GM03348 (cell line): ENCODE results near the gene NCKAP5.
"Not testable (repeated sequence)": the region's sequence is repeated elsewhere in the genome, so short reads cannot be mapped to it uniquely, and the experiment has no call there.

Source experiments
- DNase-seq: peaks from one replicate; pipeline ENCODE4 v3.0.0; 2012; ENCODE audit warnings: low spot score

NCKAP5 gene

DNA sequence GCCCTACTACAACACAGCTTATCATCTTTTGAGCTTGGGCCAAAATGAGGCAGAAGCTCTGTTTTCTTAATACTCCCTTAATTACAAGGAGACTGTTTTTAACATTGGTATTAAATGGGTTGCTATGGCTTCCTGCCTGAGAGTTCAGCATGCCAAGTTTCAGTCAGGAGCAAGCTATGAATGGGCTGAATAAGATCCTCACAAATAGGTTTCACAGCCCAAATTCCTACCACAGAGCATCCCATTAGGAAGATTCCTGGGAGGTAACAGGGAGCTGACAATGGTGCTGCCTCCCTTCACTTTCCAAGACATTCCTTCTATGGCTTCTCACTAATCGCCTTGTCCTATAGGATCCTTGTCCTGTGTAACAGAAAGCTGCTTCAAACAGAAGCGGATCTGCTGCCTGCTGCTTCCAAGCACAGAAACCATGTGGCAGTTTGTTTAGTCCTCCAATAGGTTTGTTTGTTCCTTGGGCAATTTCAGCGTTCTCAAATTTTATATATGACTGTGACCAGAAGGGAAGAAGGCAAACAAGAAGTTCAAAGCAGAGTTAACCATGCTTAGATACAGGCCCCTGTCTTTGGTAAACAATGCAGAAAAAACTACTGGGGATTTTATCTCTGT is 70.9 kb downstream of the NCKAP5 start:
- peak; percentile 24 for DNase-seq

DNA sequence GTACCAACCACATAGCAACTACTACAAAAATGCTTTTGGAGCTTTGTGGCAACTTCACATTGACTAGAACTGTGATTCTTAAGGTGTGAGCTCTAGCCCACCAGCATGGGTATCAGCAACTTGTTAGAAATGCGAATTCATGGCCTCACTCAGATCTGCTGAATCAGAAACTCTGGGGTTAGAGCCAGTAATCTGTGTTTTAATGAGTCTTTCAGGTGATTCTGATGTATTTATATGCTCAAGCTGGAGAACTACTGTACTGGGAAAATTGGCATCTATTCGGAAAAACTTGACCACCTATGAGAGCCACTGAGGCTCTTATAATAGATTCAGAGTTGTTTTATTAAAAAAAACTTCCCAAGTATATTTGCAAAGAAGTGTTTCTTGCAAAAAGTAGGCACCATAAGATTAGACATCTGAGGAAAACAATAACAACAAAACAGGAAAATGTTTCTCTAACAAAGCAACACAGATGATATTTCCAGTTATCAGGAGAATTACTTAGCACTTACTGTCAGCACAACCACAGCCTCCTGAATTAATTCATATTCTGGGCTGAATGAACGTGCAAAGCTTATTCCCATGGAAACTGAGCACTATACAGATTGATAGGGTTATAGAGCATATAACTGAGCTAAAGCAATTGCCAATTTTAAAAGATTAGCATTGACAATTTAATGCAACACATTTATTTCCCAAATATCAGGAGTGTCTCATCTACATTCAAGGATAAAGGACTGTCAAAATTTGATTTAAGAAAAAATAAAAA is 71.6 kb downstream of the NCKAP5 start:
- no peak for DNase-seq

DNA sequence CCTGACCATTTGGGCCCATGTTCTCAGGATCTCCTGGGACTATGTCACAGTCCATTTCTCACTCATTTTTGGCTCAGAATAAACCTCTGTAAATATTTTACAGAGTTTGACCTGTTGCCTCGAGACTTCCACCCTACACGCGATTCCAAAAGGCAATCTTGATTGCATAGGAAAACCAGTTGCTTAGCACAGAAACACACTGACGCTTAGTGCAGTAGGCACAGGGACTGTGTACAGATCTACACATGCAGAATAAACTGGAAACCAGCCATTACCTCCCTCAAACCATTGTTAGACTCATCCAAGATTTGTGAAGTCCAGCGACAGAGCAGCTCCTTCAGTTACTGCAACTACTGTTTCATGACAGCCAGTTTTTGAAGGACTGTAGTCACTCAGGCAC is 73.0 kb downstream of the NCKAP5 start:
- no peak for DNase-seq

DNA sequence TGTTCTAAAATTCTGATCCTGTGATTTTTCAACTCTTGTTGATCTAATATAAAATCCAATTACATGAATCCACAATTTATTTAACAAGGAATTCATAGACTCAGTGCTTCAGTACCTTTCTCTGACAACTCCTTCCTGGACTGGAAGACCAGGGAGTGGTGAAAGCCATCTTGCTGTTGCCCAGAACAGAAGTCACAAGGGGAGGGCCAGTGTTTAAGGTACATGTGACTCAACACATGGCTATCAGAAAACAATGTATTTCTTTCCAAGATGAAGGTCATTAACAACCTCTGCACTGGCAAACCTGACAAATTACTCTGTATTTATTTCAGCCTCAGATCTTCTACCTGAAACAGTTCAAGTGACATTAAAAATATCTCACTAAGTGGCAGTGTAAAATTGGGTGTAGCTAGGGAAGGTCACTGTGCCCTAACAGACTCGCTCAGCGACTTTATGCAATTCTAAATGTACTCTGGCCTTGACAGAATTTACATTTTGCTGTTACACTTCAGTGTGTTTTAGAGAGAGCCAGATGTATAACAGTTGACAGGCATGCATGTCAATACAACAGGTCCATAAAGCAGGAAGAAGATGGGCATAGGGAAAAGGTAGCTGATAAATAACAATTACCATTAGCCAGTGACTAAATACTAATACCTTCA is 75.4 kb downstream of the NCKAP5 start:
- no peak for DNase-seq

DNA sequence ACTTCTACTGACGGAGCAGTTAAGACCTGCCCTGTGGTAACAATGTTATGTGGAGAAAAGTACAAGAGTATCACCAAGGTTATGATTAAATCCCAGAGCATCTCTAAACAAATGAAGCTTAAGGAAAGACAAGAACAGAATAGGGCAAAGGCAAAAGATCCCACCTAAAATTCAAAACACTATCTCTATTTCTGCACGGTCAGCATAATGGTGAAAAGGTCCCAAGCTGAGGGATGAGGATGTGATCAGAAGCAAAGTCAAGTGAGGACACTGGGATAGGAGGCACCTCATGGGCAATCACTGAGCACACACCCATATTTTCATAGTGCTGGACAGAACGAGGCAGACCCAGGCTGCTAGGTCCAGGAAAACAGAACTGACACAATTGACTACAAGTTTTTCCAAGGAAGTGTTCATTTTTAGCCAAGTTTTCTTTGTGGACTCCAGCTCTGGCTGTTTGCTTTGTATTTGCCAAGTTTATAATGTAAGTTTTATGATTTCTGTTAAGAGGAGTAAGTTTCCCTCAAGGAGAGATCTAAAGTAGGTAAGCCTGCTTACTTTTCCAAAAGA is 77.8 kb downstream of the NCKAP5 start:
- no peak for DNase-seq

DNA sequence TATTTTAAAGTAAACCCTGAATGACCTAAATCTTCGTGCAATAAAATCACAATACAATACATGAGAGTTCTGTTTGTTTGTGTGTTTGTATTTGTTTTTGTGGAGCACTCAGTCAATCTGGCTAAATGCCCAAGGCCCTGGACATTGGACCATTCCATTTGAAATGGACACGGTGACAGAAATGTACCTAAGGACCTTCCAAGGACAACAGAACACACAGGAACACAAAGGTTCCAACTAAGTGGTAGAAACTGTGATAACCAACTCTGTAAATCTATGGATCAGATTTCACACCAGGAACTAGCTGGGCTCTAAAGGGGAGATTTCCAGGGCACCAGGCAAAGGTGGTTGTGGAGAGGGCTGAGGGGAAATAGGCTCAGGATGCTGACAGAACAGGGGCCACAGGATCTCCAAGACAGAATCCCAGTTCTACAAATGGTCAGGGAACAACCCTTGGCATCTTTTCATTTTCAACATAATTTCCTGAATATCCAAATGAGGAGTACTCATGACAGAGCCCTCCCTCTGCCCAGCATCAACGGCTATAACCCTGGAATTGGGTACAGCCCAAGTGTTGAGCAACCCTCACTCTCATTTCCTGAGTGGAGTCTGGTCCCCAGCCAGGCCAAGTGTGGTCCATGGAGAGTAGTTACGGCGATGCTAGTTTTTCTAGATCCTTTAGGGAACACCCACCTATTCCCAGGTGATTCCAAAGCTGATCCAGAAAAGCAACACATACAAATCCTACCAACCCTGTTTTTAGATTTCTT is 78.4 kb downstream of the NCKAP5 start:
- DNase-seq: peak; percentile 62

DNA sequence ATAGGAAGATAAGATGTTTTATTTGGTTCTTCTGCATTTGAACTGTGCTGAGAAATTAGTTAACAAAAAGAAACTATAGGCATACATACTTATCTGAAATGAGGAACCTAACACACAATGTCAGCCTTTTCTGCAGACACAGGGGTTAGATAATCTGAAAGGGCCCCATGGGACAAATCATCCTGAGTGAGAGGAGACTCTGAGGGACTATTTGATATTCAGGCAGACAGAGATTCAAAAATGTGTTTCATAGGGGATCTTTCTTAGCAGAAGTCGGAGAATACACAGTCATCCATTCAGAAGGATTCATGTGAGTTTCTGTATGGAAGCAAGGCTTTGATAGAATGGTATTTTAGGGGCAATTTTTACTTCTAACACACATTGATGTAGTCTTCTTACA is 79.1 kb downstream of the NCKAP5 start:
- DNase-seq: no peak

DNA sequence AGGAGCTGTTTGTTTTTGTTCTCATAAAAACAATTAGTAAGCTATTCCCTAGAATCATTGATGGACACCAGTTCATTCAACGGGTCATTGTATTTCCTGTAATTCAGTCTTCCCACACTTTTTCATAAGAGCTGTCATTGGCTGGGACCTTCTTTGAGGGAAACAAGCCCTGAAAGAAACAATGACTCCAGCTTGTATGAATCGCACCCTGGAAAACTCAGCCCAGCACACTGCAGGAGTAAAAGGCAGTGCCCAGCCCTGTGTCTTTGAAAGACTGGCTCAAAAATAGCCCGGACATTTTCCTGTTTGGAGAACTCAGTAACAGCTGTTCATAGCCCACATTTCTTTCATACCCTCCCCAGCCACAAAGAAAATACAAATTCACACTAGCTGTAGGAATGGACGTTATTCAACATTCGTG is 81.5 kb downstream of the NCKAP5 start:
- no peak for DNase-seq

DNA sequence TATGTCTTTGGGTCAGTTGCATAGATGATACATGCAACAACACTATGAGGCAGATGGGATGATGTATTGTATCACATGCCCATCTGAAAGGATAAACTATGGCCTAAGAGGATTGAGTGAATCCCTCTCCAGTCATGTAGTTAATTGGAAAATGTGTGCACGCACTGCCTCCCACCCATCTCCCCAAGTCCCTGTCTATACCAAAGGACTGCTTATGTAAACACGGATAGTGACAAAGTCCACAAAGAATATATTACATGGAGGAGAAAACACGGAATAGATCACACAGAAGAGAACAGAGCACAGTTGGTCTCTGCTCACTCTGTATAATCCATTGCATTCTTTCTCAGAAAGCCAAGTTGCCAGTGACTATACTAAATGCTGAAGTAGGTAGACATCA is 82.4 kb downstream of the NCKAP5 start:
- DNase-seq: no peak

DNA sequence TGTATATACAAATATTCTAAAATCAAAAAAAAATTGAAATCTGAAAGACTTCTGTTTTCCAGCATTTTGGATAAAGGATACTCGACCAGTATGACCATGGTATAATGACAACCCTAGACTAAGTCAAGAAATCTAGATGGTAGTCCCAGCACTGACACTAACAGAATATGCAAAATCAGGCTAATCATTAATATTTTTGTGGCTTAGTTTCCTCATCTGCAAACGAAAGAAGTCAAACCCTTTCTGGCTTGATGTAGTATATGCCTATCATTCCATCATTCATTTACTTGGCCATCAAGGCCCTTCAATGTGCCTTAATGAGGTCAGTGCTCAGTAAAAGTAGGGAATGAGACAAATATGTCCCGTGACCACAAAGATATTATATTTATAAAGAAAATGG is 83.5 kb downstream of the NCKAP5 start:
- DNase-seq: no peak

DNA sequence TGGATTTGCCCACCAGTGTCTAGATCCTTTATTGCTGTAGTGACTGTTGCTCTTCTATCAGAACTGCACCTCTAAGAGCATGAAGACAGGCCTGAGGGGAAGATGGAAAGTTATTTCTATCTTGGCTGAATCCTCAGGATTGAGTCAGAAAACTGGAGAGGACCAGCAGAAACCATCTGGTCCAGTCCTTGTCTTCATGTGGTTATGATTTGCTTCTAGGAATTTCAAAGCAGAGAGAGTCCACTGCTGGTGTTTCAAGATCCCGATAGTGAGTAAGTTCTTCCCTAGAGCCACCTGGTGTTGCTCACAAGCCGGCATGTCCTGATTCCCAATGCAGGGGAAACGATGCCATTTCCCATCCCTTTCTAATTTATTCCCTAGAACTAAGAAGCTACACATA is 84.2 kb downstream of the NCKAP5 start:
- peak; percentile 78 for DNase-seq

DNA sequence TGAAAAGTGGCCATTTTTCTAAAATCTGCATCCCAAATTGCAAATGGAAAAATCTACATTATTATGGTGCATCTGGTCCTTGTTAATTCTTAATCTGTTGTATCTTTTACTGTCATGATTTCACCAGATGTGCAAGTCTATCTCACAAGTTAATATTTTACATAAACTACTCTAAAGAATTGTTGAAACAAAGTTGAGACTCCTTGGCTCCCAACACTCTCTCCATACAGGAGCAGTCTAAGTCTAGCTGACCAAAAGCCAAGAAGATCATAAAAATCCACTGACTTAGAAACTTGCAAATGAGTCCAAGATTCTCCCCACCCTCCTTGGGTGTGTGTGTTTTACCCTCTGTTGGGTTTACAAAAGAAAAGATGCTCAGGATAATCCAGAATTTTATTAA is 85.1 kb downstream of the NCKAP5 start:
- DNase-seq: no peak

DNA sequence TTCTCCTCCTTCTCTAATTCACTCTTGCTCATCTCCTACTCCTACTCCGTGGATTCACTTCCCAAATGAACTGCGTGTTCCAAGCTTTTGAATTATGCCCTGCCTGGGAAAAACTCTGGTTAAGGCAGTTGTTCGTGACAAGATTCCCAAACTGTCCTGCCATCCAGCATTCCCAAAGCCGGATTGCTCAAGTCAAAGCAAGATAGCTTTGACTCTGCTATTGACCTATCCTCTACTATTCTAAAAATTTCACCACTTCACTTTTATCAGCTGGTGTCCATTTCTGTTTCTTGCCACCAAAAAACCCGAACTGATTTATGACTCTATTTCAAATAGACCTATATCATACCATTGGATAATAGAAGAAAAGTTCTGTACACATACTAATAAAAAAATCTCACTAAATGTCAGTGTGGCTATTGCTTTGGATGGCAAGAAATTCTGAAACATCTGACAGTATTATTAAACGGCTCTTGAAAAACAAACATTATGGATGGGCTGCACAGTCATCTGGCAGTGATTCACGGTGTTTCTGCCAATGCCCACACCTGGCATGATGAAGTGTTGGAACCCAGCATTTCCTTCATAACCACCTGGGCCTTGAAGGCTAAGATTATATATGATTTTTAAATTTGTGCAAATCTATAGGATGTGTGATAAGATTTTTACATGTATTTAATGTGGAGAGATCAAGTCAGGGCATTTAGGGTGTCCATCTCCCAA is 87.4 kb downstream of the NCKAP5 start:
- DNase-seq: no peak

DNA sequence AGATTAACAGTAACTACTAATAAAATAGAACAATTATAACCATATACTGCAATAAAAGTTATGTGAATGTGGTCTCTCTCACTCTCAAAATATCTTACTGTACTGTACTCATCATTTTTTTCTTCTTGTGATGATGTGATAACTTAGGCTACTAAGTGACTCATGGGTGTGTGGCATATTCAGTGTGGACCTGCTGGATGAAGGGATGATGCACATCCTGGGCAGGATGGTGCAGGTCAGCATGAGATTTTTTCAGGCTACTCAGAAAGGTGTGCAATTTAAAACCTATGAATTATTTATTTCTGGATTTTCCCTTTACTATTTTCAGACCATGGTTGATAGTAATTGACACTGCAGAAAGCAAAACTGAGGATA is 90.7 kb downstream of the NCKAP5 start:
- DNase-seq: peak; percentile 14

DNA sequence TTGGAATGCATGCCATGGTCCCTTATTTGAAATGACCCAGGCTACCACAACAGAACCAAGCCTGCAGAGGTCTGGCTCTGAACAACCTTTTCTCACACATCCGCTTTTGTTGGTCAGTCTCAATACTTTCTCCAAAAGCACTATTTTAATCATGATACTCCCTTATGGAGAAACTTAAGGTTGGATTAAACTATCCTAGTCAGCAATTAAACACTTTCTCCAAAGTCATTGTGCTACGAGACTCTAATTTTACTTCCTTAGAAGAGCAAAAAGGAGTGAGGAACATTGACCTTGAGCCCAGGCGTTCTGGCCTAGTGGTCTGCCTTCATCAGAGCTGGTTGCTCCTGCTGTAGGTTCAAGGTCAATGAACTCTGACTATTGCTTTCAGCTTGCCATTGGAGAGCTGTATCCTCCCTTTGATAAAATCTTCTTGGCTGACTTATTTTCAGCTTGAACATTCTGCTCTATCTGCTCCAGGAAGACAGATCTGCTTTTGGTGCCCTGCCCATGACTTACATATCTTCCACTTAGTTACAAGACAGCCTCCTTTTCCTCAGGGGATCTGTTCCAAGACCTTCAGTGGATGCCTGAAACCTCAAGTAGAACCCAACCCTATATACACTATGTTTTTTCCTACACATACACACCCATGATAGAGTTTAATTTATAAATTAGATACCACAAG is 91.2 kb downstream of the NCKAP5 start:
- no peak for DNase-seq

DNA sequence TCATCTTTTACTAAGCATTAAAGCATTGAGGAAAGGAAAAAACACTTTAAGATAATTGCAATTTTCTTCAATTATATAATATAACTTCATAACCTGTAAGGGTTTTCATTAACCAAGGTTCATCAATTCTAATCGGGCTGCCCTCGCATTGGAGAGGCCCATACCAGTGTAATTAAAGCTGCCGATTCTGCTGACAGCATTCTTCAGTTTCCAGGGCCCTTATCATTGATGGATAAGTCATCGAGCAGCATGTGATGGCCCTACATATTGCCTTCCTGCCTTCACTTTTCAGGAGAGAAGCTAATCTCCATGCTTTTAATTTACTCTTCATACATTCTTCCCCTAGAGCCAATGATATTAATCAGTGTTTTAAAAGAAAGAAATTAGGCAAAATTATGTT is 92.0 kb downstream of the NCKAP5 start:
- DNase-seq: no peak

DNA sequence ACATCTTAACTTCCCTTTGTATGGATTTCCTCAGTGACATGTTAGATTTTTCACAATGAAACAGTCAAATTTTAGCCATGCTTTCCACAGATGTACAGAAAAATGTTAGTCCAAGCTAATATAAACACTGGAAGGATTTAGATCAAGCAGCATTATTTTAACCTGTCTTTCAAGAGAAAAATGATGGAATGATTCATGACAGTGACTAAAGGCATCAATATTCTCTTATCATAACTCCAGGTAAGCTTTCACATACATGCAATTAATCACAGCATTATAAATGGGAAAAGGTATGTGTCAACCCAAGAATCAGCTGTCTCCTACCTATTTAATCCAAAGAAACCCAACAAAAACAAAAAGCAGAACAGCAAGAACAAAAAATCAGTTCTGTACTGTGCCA is 92.7 kb downstream of the NCKAP5 start:
- DNase-seq: no peak

DNA sequence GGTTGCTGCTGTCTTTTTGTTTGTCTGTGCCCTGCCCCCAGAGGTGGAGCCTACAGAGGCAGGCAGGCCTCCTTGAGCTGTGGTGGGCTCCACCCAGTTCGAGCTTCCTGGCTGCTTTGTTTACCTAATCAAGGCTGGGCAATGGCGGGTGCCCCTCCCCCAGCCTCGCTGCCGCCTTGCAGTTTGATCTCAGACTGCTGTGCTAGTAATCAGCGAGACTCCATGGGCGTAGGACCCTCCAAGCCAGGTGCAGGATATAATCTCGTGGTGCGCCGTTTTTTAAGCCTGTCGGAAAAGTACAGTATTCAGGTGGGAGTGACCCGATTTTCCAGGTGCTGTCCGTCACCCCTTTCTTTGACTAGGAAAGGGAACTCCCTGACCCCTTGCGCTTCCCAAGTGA is 97.8 kb downstream of the NCKAP5 start:
- not testable (repeated sequence) for DNase-seq

DNA sequence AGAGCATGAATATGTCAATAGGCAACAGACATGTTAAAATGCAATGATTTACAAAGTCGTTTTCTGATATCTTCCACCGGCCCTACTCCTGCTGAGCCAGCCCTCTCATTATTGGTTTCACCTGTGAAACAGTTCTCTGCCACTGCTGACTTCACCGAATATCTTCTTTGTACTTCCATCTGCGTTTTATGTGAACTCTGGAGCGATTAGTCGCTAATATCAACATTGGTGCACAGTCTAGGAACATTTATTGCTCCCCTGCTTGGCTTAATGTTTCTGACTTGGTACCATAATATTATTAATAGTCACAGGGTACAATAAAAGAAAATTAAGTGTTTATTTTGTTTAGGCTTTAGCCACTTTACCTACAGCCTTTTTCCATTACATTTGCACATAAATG is 105.5 kb downstream of the NCKAP5 start:
- DNase-seq: no peak

DNA sequence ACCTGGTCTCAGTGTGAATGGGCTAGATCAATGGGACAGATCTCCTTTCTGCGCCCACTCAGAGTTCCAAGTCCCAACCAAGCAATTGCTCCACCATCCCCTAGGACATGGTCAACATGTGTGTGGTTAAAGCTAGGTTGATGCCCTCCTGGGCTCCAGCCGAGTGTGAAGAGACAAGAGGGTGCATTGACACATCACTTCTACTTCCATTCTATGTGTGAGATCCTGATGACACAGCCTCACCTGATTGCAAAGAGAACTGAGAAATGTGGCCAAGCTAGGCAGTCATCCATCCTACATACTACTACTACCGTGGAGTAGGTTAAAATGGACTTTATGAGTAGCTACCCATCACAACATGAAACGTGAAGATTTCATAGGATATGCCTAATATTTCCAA is 106.8 kb downstream of the NCKAP5 start:
- DNase-seq: no peak

DNA sequence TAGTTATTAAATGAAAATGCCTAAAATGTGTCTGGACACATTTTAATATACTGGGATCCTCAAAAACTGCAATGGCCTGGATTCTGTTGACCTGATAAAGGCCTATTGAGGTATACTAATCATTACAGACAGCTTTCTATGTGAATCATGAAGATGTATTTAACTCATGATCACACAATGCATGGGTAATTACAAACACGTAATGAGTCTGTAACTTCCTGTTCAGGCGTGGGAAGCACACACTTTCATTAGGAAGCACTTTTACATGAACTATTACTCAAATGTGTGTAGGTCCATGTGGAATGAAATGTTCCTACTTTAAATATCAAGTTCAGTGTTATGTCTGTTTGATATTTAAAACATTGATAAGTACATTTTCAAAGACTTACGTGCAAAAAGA is 108.7 kb downstream of the NCKAP5 start:
- DNase-seq: no peak
